NCI-H1694 treated with DMSO at 0.1 percent for 48 hours (cell line): ENCODE data around the gene STK32B.

Source experiments
- DNase-seq: peaks from one replicate; lab custom pipeline; 2025; lab: John Stamatoyannopoulos, UW

Gene STK32B

DNA sequence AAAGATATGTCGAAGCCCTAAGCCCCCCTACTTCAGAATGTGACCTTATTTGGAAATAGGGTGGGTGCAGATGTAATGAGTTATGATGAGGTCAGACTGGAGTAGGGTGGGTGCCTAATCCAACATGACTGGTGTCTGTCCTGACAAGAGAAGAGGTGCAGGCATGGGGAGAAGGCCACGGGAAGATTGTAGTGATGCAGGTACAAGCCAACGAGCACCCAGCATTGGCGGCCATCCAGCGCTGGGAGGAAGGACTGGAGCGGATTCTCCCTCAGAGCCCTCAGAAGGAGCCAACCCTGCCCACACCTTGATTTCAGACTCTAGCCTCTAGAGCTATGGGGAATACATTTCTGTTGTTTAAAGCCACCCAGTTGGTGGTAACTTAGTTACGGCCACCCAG lies 419.9 kb downstream of the STK32B start:
- DNase-seq: no peak

DNA sequence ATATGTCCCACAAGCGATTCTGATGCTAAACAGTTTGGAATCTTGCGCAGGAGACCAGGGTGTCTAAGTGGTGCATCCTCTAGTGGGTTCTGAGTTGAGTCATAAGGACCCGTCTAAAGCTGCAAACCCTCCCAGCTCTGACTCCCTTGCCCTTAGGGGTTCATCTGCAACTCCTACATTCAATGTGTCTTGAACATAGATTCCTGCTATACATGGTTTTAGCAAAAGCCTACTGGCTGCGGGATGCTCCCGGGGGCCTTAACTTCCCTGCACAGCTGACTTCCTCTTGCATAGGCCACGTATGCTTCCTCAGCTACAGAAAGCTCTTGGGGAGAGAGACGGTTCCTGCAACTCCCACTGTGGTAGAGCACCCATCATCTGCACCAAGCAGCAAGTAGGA lies 420.4 kb downstream of the STK32B start:
- peak; percentile 30 for DNase-seq

DNA sequence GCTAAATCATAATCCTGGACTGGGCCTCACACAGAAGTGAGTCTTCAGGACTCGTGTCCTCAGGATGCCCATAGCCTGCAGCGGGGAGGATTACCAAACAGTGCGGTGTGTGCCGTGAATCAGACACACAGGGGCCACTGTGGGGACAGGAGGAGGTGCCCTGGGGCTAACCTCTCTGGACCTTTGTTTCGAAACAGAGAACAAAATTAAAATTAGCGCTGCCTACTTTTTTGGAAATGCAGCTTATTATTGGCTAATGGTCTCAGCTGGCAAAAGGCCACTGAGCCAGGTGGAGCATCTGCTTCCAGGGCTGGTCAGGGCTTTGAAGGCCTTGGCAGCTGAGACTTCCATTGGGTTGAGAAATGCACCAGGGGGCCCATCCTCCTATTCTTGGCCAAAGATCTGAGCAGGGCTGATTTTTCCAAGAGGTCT lies 420.9 kb downstream of the STK32B start:
- no peak for DNase-seq

DNA sequence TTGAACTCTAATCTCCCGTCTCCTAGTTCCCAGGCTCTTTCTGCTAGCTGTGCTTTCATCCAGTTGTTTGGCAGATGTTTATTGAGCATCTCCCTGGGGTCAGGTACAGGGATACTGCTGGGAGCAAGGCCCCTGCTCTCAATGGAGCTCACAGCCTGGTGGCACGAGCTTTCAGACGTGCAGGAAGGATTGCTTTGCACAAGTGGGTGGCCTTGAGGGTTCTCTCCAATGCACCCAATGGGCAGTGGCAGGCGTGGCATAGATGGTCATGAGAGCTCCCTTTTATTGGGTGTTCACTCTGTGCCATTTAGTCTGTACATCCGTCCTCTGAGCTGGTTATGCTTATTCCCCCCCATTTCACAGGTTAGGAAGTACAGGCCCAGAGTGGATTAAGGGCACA lies 421.8 kb downstream of the STK32B start:
- no peak for DNase-seq

DNA sequence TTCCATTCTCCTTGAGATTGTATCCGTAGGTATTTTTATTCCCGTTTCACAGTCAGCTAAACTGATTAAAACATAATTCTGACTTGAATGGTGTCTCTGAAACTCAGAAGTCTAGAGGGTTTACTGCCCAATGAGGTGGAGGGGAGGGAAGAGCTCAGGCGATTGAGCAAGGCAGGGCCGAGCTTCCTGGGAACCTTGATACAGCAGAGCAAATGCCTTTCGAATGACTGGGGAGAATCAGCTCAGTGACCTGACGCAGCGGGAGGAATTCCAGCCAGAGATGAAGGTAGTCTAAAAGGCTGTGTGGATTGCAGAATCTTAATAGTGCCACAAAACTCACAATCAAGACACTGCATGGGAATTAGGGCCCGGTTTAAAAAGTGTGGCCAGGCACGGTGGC lies 423.5 kb downstream of the STK32B start:
- DNase-seq: no peak

DNA sequence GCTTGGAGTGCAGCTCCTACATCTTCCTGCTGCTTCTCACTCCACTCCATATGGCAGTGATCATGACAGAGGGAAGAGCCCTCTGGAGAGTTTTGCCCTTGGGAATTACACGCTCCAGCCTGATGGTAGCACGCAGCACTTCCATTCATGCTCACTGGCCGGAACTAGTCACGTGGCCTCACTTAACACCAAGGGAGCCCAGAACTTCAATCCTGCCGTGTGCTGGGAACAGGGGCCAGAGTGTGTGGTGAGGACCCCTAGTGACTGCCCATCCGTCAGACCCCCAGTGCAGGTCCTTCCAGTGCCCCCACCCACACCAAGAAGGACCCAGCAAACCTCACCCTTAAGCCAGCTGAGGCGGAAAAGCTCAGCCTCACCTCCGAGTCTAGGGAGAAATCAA lies 426.3 kb downstream of the STK32B start:
- DNase-seq: no peak

DNA sequence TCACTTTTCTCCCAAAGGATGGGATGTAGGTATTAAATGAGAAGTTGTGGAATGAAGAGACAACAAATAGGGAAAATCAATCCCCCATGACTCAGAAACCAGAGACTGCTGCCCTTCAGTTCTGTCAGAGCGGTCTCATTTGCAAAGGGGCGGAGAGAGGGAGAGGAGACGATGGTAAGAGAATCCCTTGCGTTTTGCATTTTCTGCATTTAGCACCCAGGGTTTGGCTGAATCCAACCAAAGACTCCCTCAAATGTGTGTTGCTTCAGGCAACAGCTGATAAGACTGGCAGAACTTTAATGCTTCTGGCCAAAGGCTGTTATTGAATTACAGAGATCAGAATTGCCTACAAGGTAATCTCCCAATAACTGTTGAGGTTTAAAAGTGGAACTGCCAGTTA lies 426.9 kb downstream of the STK32B start:
- no peak for DNase-seq

DNA sequence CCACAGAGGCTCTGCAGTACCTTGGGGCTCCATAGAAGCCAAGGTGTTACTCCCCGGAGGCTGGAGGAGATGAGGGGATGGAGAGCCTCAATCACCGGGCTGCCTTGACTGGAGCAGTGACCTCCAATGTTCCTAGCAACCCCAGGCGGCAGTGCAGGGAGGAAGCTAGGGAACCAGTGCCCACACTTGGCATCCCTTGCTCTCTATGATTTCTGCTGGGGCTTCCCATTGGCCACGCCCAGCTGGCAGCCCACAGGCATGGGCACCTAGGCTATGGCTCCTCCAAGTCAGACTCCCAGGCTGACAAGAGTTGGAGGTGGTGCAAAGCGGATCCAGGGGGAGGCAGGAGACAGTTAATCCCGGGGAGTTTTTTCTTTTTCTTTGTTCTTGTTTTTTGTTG lies 427.4 kb downstream of the STK32B start:
- no peak for DNase-seq

DNA sequence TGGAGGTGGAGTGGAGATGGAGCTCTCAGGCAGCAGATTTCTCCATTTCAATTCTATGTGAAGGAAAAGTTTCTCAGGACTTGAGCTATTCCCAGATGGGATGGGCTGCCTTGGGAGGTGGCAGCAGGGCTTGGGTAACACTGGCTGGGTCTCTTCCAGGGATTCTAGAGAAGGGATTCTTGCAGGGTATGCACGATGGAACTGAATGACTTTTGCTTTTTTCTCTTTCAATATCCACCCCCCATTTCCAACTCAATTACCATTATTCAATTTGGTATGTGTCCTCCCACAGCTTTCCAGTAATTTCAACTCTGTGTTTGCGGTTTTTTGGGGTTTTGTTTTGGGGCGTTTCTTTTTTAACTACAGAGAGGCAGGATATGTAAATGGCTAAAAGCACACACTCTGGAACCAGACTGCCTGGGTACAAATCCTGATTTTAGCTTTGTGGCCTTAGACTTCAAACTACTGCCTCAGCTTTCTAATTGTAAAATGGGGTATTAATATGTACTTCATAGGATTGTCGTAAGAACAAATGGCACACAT lies 428.3 kb downstream of the STK32B start:
- no peak for DNase-seq

DNA sequence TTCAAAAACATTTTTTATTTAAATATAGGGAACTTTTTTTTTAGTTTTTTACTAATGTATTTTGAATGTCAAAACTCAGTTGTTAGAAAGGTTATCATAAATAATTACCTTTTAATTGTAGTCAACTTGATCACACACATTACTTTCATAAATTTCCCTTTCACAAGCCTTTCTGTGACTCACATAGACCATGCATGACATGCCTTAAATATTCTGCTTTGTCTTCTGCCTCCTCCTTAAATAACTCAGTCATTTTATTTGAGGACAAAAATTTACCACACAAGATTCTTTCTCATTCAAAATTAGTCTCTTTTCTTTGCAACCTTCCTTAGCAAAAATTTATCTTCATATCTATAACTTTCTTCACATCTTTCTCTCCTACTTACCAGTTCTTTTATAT lies 437.1 kb downstream of the STK32B start:
- DNase-seq: no peak

DNA sequence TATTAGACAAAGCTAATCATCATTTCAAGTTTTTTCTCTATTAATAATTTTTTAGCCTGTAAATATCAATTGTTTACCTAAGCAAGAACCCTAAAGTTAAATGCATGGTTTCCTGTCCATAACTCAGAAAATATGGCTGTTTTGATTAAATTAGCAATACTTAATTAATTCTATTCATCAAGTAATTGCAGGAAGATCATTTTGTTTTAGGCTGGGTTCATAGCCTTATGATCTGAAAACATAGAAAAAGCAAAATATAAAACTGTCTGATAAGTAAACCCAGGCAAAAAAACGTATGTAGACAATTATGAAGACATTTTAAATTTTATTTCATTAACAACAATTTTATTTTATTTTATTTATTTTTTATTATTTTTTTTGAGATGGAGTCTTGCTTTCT lies 438.0 kb downstream of the STK32B start:
- DNase-seq: no peak

DNA sequence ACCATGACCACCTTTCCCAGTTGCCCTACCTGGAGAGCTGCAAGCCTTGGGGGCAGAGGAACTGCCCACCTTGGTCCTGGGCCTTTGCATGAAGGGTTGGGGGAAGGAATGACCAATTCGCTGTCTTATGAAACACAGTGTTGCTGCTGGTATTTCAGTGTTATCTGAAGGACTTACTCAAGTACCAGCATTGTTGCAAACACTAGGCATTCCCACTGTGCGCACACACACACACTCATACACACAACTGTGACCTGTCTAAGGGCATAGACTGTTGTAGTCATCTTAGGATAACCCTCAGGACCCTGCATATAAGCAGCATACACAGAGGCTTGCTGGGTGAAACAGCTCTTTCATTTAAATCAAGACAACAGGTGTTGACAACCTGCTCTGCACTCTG lies 446.2 kb downstream of the STK32B start:
- no peak for DNase-seq

DNA sequence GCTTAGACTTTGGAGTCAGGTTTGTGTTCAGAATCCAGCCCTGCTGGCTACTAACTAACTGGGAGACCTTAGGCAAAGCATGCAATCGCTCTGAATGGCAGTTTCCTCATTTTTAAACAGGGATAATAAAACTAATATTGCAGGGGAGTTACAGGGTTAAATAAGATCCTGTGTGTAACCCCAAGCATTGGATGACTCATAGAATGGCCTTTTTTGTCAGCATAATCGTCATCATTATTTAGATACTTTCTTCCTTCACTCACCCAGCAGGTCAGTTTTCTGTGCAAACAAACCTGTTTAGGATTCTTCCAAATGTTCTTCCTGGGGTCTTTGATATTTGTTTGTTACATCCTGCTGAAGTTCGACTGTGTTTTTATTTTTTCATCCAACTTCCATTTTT lies 448.9 kb downstream of the STK32B start:
- DNase-seq: no peak

DNA sequence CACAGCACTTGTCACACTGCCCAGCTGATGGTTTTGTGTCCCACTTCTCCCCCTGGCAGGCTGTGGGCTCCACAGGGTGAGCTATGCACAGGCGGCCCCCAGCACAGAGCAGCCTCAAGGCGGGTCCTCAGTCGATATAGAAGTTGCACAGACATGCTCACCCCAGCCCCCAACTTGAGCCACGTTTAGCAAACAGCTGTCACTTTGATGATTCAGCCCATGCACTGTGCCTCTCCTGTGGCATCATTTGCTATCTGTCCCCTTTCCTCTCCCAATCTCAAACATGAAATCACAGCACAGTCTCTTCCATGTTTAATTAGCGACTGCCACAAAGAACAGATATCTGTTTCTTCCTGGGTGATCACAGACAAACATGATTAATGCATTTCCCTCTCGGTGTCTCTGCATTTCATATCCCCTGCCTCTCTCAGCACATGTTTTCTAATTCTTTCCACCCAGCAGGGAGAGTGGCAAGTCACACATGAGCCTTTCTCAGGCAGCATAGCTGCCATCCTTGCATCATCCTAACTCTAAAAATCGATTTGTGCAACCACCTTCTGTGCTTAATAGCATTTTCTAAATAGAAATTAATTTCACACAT lies 452.2 kb downstream of the STK32B start:
- no peak for DNase-seq

DNA sequence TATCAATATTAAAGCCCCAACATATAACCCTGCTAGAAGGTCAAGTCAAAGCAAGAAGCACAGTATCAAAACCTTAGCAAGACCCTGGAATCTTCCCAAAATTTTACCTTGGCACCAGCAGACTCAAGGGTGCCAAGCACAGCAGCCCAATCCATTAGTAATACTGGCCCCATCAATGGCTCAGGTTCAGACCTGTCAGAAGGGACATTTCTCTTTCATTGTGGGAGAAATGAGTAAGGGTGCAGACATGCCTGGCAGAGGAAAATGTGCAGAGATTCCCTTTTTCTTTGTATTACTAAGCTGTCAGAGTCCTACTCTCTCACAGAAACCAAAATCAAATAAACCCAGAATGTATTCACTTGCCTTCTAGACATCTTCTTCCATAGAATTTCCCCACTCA lies 453.2 kb downstream of the STK32B start:
- DNase-seq: no peak

DNA sequence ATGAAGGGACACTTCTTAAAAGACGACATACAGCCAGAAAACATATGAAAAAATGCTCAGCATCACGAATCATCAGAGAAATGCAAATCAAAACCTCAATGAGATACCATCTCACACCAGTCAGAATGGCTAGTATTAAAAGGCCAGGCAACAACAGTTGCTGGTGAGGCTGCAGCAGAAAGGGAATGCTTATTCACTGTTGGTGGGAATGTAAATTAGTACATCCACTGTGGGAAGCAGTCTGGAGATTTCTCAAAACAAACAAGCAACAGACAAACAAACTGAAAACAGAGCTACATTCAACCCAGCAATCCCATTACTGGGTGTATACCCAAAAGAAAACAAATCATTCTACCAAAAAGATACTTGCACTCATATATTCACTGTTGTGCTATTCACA lies 459.2 kb downstream of the STK32B start:
- DNase-seq: no peak

DNA sequence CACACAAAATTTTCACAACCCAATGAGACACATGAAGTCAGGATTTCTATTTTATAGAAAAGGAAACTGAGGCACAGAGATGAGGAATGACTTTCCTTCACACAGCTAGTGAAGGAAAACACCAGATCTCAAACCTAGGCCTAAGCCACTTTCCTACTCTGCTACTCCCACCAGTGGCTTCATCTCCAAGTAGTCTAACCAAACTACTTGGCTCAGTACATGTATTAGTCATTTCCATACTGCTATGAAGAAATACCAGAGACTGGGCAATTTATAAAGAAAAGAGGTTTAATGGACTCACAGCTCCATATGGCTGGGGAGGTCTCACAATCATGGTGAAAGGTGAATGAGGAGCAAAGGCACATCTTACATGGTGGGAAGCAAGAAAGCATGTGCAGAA lies 460.5 kb downstream of the STK32B start:
- no peak for DNase-seq

DNA sequence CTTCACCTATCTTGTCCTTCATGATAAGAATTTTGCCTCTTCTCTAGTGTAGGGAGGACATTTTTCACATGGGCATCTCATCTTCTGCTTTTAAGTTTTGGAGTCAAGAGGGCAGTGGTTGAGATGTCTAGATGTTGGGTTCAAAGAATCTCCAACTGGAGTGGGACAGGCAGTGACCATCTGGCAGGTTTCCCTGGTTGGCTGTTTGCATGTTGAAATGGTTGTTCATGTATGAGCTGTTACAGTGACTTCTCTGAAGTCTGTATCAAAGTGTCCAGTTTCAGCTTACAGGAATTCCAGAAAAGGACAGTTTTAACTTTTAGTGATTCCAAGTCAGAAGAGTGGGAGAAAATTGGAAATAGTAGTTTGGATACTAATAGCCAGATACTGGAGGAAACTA lies 464.4 kb downstream of the STK32B start:
- no peak for DNase-seq

DNA sequence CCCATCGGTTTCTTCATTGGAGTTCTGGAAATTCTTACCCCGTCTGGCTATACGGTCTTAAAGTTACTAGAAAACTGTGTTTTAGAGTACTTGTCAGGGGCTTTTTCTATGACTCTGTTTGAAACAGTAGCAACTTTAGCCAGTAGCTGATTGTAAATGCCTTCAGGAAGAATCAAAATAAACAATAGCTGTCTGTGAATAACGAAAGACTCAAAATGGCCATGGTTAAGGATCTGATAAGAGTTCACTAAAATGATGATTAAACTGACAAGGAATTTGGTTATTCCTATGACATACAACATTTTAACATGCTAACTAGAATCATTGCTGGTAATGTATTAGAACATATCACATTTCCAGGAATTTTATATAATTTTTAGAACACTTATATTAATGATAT lies 466.1 kb downstream of the STK32B start:
- DNase-seq: no peak

DNA sequence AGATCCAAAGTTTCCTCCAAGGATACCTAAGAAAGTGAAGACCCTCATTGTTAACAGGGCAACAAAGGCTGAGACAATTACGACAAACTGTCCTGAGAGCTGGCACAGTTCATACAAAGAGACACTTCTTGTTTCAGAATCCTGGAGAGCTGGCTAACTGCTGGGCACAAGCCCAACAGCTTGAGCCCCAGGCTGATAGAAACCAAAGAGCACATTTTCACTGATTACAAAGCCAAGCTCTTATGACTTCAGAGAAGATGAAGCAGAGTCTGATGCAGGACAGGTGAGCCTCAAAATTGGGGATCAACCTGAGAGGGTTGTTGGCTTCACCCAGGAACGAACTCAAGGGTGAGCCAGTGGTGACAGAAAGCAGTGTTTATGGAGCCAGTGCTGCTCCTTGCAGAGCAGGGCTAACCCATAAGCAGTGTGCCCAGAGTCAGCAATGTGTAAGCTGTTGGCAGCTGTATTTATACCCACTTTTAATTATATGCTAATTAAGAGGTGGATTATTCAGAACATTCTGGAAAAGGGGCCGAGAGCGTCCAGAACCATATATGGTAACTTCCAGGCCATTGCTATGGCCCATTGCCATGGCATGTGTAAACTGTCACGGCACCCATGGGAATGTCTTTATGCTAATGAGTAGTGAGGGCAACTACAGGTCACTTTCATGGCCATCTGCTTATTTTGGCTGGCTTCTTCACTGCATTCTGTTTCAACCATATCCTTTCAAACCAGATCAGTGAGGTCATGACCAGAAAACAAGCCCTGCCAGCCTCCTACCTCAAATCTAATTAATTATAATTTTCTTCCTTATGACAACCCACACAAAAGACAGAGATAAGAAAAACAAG lies 473.4 kb downstream of the STK32B start:
- no peak for DNase-seq

DNA sequence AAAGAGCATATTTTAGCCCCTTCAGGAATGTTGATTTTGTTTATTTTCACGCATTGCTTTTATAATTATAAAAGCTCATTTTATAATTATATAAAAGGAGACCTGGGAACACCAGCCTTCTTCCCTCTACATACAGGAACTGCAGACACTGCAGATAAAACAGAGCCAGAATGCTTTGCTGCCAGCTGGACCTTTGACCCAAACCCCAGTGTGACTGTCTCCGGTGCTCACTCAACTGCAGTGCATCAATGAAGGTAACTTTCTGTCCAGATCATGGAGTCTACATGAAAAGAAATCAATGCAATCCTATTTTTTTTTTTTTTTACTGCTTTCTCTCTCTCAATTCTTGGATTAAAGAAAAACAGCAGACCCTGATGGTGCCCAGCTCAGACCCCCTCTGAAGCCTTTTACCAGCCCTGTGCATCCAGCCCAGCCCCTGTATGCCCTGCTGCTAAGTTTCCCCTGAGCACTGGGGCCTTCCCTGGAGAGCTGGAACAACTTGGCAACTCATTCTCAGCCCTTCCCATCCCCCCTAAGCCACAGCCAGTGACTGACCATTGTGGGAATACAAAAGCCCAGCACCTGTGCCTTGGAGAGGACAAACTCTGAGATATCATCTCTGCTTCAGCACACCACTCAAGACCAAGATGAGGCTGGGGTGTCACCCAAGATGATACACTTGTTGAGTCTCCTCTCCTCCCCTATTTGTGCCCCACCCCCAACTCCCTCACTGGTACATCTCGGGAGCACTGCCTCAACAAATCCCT lies 475.0 kb downstream of the STK32B start:
- DNase-seq: no peak

DNA sequence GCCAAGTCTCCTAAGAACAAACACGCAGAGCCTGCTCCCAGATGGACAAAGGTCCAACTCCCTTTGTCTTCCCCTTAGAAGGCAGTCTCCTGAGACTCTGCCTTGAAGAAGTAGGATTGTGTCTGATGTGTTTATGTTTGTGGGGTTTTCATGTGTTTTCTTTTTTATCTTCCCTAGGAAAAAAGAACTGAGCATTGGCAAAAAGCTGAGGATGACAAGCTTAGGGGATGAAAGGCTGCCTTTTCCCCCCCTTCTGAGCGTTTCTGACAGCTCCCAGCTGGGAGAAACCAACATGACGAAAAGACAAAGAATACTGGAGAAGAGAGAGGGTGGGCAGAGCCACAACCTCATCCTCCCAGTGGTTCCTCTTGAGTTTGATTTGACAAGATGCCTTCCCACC lies 475.9 kb downstream of the STK32B start:
- DNase-seq: no peak

DNA sequence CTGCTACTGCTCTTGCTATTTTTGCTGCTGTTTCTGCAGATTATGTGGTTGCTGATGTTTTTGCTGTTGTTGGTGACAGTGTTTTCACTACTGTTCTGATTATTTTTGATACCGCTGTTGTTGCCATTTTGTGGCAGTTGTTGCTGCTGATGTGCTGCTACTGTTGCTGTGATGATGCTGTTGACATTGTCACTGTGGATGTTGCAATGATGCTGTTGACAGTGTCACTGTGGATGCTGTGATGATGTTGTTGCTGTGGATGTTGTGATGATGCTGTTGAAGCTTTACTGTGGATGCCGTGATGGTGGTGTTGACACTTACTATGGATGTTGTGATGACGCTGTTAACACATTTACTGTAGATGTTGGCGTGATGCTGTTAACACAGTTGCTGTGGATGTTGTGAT lies 476.8 kb downstream of the STK32B start:
- no peak for DNase-seq
